HG02610 (cell line): Measurements from ENCODE around the gene SPEF1.
A peak's percentile ranks its signal among the peaks of the same experiment; 100 is the strongest.
"Not testable (repeated sequence)": the region's sequence is repeated elsewhere in the genome, so short reads cannot be mapped to it uniquely, and the experiment has no call there.

Experiments used
- ATAC-seq: cut with Tn5 transposase; IDR thresholded peaks from one replicate; pipeline ENCODE4 v1.9.1; 2021; ENCODE audit warnings: mild to moderate bottlenecking, moderate library complexity; ENCODE audit not compliant: unreplicated experiment

The SPEF1 gene

DNA sequence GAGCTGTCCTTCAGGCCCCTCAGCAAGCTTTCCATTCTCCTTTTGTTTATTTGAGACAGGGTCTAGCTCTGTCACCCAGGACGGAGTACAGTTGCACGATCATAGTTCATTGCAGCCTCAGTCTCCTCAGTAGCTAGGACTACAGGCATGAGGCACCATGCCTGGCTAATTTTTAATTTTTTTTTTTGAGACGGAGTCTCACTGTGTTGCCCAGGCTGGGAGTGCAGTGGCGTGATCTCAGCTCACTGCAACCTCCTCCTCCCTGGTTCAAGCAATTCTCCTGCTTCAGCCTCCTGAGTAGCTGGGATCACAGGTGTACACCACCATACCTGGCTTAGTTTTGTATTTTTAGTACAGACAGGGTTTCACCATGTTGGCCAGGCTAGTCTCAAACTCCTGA lies 8.0 kb upstream of the SPEF1 start:
- not testable (repeated sequence) for ATAC-seq

DNA sequence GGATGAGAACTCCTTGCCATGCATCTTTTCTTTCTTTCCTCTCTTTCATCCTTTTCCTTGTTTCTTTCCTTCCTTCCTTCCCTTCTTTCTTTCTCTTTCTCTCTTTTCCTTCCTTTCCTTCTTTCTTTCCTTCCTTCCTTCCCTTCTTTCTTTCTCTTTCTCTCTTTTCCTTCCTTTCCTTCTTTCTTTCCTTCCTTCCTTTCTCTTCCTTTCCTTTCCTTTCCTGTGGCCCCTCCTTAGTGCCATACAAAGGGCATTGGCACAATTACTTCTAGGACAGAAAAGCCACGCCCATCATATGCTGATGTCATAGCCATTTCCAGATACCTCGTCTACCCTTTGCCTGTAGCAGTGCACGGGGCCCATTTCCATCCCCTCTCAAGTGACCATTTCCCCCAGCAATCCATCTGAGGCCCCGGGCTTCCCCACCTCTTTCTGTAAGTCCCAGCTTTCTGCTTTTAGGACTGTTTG lies 7.5 kb upstream of the SPEF1 start:
- ATAC-seq = no peak

DNA sequence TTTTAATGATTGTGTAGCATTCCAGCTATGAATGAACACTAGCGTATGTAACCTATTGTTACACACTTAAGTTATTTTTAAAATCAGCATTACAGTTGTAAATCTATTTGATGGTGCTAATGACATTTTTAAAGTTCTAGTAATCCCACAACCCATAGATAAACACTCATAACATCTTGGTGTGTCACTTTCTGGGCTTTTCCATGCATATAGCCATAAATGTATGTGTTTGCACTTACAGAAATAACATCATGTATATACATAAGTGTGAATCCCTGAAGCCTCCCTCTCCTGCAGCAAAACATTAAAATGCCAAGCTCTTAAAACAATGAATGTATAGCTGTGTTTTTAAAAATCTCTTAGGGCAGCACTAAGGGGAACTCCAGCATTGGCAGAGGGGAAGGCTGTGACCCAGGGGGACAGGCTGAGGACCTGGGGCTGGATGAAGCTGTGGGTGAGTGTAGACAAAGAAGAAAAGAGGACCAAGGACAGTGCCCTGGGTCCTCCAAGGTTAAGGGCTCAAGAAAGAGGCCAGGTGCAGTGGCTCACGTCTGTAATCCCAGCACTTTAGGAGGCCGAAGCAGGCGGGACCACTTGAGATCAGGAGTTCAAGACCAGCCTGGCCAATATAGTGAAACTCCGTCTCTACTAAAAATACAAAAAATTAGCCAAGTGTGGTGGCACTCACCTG lies 6.2 kb upstream of the SPEF1 start:
- ATAC-seq = no peak

- ATAC-seq = peak; percentile 83
Observed at GRCh38 chr20:3786665-3787323, 5.5 kb upstream of the SPEF1 start, which contains the start of gene CENPB. TSS of gene CENPB (minus strand) at chr20:3786740. CDS start at chr20:3786483, 257 bp downstream.

GRCh38 chr20:3786126-3786484 lies 4.9 kb upstream of the SPEF1 start:
- peak; percentile 32 for ATAC-seq

DNA sequence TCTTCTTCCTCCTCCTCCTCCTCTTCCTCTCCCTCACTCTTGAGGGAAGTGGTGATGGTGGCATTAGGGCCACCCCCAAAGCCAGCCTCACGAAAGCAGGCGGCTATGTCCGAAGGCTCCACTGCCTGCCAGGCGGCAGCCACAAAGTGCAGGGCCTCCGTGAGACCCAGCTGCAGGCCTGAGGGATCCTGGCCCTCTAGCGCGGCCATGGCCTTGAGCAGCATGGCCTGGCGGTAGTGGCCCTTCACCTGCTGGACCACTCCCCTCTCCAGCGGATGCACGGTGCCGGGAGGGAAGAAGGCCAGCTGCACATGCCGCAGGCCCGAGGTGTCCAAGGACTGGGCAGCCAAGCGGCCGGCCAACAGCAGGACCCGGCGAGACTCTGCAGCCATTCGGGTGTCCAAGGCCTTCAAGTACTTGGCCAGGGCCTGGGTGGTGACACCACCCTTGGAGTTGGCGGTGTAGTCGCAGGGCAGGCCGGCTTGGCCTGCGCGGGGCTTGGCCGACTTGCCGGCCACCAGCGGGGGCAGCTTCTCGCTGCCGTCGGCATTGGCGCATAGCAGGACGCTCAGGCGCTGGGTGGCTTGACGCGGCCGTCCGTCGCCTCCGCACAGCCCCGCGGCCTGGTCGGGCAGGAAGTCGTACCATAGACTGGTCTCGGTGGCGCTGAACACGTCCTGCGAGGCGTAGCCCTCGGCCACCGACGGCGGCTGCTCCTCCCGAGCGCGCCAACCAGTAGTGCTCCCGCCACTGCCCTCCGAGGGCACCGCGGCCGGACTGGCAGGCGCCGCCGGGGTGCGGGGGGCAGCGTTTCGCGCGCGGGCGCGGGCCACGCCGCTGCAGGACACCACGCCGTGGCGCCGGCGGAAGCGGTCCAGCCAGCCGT lies 4.2 kb upstream of the SPEF1 start:
- ATAC-seq = no peak

GRCh38 chr20:3784863-3785239 lies 3.6 kb upstream of the SPEF1 start:
- ATAC-seq = no peak

DNA sequence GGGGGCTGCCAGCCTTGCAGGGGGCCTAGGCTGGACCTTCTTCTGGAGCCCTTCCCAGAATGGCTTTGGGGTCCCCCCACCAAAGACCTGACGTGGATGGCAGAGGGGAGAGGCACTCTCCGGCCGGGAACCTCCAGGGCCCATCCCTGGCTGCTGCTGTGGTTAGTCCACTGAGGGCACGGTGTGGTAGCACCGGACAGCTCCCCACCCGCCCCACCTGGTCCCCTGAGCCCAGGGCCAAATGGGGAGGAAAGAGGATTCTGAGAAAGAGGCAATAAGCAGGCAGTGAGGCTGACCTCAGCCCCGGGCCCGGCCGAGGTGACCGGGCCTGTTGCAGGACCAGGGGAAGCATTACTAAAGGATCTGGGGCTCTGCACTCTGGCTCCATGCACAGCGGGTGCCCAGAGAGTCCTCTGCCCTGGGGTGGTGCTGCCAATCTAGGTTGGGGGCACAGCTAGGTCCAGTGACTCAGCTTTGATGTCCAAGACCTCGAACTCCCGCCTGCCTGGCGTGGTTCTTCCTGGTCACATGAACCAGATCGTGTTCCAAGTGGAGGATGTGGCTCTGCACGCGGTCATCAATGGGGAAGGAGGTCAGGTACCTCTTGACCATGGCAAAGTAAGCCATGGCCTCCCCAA lies 3.1 kb upstream of the SPEF1 start:
- ATAC-seq = no peak

GRCh38 chr20:3783511-3784195 lies 2.4 kb upstream of the SPEF1 start:
- ATAC-seq = no peak

DNA sequence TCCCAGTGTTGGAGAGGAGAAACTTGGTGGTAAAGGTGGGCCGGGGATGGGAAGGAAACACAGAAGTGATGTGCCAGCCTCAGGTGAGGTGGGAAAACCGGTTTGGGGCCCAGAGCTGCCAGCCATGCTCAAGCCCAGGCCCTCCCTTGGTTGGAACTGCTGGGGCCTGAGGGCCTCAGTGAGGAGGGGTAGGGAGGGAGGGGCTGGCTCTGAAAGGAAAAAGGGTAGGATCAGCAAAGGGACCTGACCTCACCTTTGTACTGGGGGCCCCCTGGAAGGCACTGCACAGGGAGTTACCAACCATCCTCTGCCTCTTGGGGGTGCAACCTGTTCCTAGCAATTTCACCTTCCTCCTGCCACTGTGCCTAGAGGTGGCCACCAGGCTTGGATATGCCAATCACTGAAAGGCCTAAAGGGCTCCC lies 1.8 kb upstream of the SPEF1 start:
- ATAC-seq = no peak

GRCh38 chr20:3782597-3782996 lies 1.3 kb upstream of the SPEF1 start:
- ATAC-seq = no peak

- ATAC-seq = no peak
Observed at GRCh38 chr20:3778976-3779375, 2.3 kb downstream of the SPEF1 start.

DNA sequence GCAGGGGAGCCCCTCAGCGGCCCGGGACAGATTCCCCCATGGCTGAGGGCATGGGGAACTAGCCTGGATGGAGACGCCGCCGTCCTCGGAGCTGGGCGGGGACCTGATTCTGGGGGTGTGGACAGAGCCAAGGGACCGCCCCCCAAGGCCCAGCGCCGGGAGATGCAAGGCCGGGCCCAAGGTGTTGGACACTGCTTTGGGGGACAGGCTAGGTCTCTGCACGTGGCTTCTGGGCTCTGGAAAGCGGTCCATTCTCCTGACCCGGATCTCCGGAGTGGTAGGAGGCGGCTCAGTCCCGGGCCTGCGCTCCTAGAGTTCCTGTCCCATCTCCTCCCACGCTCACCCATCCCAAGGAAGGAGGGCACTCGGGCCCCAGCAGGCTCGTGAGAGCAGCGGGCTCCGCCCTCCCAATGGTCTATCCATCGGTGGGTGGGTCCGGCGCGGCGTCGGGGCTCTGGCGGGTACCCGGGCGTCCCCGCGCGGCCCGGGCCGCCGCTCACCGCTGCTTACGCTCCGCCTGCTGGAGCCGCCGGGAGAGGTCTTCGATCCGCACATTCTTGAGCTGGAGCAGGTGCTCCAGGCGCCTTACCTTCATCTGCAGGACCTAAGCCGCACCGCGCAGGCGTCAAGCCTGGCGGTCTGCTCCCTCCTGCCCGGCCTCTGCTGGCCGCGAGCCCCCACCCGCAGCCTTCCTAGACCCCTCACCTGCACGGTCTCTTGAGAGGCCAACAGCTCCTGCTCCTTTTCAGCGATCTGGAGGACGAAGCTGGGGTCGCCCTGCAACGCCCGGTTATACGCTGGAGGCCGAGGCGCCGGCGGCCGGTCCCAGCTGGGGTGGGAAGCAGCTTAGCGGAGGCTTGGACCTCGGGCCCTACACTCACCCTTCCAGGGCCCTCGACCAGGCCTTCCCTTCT lies 3.3 kb downstream of the SPEF1 start:
- no peak for ATAC-seq

- ATAC-seq = no peak
Observed at GRCh38 chr20:3777381-3777715, 3.9 kb downstream of the SPEF1 start.

- no peak for ATAC-seq
Observed at GRCh38 chr20:3775457-3776108, 5.7 kb downstream of the SPEF1 start.

- ATAC-seq = no peak
Observed at GRCh38 chr20:3771552-3772058, 9.6 kb downstream of the SPEF1 start.

GRCh38 chr20:3768342-3769130 lies 12.7 kb downstream of the SPEF1 start:
- ATAC-seq = peak; percentile 29
